Measurements from ENCODE around the gene HSD3B7.

The HSD3B7 gene

GRCh38 chr16:30950516-30951065 lies 34.4 kb upstream of the HSD3B7 start:
- TF ChIP-seq CTCF (conservative IDR thresholded peaks at IDR 0.05; ENCODE audit: low read length), result no peak
- DNase-seq (ENCODE audit: low read depth), result no peak
- H3K4me3 ChIP-seq (ENCODE audit: low read length), result peak overlapping the region; percentile 70

- no peak for DNase-seq (ENCODE audit: low read depth)
- no peak for TF ChIP-seq CTCF (conservative IDR thresholded peaks at IDR 0.05; ENCODE audit: low read length)
- H3K4me3 ChIP-seq (ENCODE audit: low read length), result no peak overlapping the region
Measured at GRCh38 chr16:30951193-30951592, 33.8 kb upstream of the HSD3B7 start.

- H3K4me3 ChIP-seq (ENCODE audit: low read length), result no peak overlapping the region
- DNase-seq (ENCODE audit: low read depth), result peak; percentile 58
- TF ChIP-seq CTCF (conservative IDR thresholded peaks at IDR 0.05; ENCODE audit: low read length), result no peak
Measured at GRCh38 chr16:30951750-30952149, 33.3 kb upstream of the HSD3B7 start.

- DNase-seq (ENCODE audit: low read depth), result no peak
- TF ChIP-seq CTCF (conservative IDR thresholded peaks at IDR 0.05; ENCODE audit: low read length), result no peak
- no peak overlapping the region for H3K4me3 ChIP-seq (ENCODE audit: low read length)
Measured at GRCh38 chr16:30953111-30953510, 31.9 kb upstream of the HSD3B7 start.

- peak; percentile 67 for DNase-seq (ENCODE audit: low read depth)
- H3K4me3 ChIP-seq (ENCODE audit: low read length), result no peak overlapping the region
- TF ChIP-seq CTCF (conservative IDR thresholded peaks at IDR 0.05; ENCODE audit: low read length), result peak; percentile 70
Measured at GRCh38 chr16:30953511-30954124, 31.4 kb upstream of the HSD3B7 start.

GRCh38 chr16:30954993-30955392 lies 30.0 kb upstream of the HSD3B7 start:
- H3K4me3 ChIP-seq (ENCODE audit: low read length), result no peak overlapping the region
- TF ChIP-seq CTCF (conservative IDR thresholded peaks at IDR 0.05; ENCODE audit: low read length), result no peak
- no peak for DNase-seq (ENCODE audit: low read depth)

Measured in AG10803 (cell line).